HepG2 (cell line): ENCODE data around the gene IQGAP2. TPM values are rescaled to one million over a fixed set of nuclear protein-coding genes. Genes with fewer than 3 reads are reported as not detected.

ENCODE experiments used
- ATAC-seq: fragments of 200-7000 bp; cut with Tn5 transposase; 3 replicates; pipeline ENCODE4 v1.9.1; 2020; ENCODE audit warnings: mild to moderate bottlenecking, moderate library complexity
- BruUV-seq: library from RNA; stranded (reverse); fragments of 400-500 nt; replicated peaks from 2 replicates; lab custom pipeline; 2021; lab: Mats Ljungman, UMichigan
- CTCF ChIA-PET: fragments of 300-600 bp; formaldehyde crosslinking; extraction: SDS; loops from one replicate; lab custom pipeline; 2021; ENCODE audit warnings: low total read pairs, inconsistent platforms, low intra/inter-chr PET ratio; lab: Yijun Ruan, JAX
- POLR2A ChIA-PET: fragments of 350-600 bp; sonication (Branson Sonifier 250); formaldehyde crosslinking; loops from one replicate; lab custom pipeline; 2020; ENCODE audit warnings: antibody characterized with exemption, inconsistent platforms; lab: Yijun Ruan, JAX
- DNase-seq: peaks from one replicate; pipeline ENCODE4 v3.0.0-alpha.2; 2015; ENCODE audit warnings: low spot score
- FAIRE-seq: peaks from 3 replicates; lab custom pipeline; 2011; peaks lifted over from hg19 to GRCh38; lab: Jason Lieb, UNC
- H2AFZ ChIP-seq: one replicate; pipeline ENCODE4 v1.6.1; 2011; ENCODE audit warnings: low read length, inconsistent platforms
- H3K27ac ChIP-seq: fragments of 300-600 bp; 3 replicates; pipeline ENCODE4 v1.8.0; 2011; ENCODE audit warnings: mixed run types, mild to moderate bottlenecking, mixed read lengths, low read length, inconsistent platforms; ENCODE audit not compliant: insufficient read depth; ENCODE audit errors: extremely low read length
- H3K27me3 ChIP-seq, 2 experiments: fragments of 200-600 bp in 1 of 2; 2 replicates in 1 of 2; 3 replicates in 1 of 2; pipeline versions ENCODE4 v1.6.0 to v1.8.0; 2011; ENCODE audit warnings: low read length in 2 of 2, mild to moderate bottlenecking in 2 of 2, moderate library complexity in 2 of 2, inconsistent platforms in 1 of 2; ENCODE audit not compliant: insufficient read depth in 2 of 2, control insufficient read depth in 1 of 2
- H3K36me3 ChIP-seq, 2 experiments: fragments of 200-600 bp in 1 of 2; replicated peaks in 1 of 2; 2 replicates in 1 of 2; 3 replicates in 1 of 2; pipeline versions ENCODE4 v1.5.1 to v1.8.0; 2011; ENCODE audit warnings: low read length in 2 of 2, inconsistent platforms in 1 of 2; ENCODE audit not compliant: insufficient read depth in 2 of 2, control insufficient read depth in 1 of 2
- H3K4me1 ChIP-seq: 2 replicates; pipeline ENCODE4 v1.5.1; 2012; ENCODE audit warnings: low read length, inconsistent platforms; ENCODE audit not compliant: insufficient read depth
- H3K4me2 ChIP-seq: 2 replicates; pipeline ENCODE4 v1.6.0; 2011; ENCODE audit warnings: low read depth, low read length, inconsistent platforms
- H3K4me3 ChIP-seq, 3 experiments: fragments of 200-600 bp in 1 of 3; sonication (generic), shearing (Covaris generic) in 1 of 3; replicated peaks in 1 of 3; 2 replicates each; pipeline ENCODE4 v1.5.1; 2011 to 2016; ENCODE audit warnings: low read length in 3 of 3, inconsistent platforms in 2 of 3, low read depth in 2 of 3, mild to moderate bottlenecking in 2 of 3, control low read depth in 1 of 3, mixed read lengths in 1 of 3; ENCODE audit not compliant: insufficient read depth in 1 of 3
- H3K79me2 ChIP-seq: one replicate; pipeline ENCODE4 v1.6.1; 2011; ENCODE audit warnings: low read length, inconsistent platforms; ENCODE audit not compliant: insufficient read depth
- H3K9ac ChIP-seq: 2 replicates; pipeline ENCODE4 v1.6.0; 2011; ENCODE audit warnings: mild to moderate bottlenecking, low read depth, low read length, inconsistent platforms; ENCODE audit not compliant: insufficient read depth
- H3K9me3 ChIP-seq: 2 replicates; pipeline ENCODE4 v1.5.1; 2012; ENCODE audit warnings: mild to moderate bottlenecking, low read length
- H4K20me1 ChIP-seq: 2 replicates; pipeline ENCODE4 v1.6.0; 2011; ENCODE audit warnings: inconsistent platforms, mild to moderate bottlenecking, low read length, moderate library complexity; ENCODE audit not compliant: insufficient read depth
- ATF7-NPFF ChIP-seq: sonication (generic); formaldehyde crosslinking; IDR thresholded peaks from 2 replicates; pipeline ENCODE4 v1.8.1; 2023; ENCODE audit warnings: mild to moderate bottlenecking, low read depth, missing genetic modification reagents, moderate library complexity
- CBX5 ChIP-seq: sonication (generic); formaldehyde crosslinking; IDR thresholded peaks from 2 replicates; pipeline ENCODE4 v1.4.0; 2020; ENCODE audit warnings: missing genetic modification reagents, borderline replicate concordance
- EP300 ChIP-seq, 3 experiments: sonication (generic) in 1 of 3; formaldehyde crosslinking in 1 of 3; IDR thresholded peaks; 2 replicates each; pipeline versions ENCODE4 v1.5.1 to v1.6.1; 2011 to 2020; ENCODE audit warnings: low read depth in 2 of 3, low read length in 2 of 3, borderline replicate concordance in 1 of 3, improper control_type of control experiment in 1 of 3, mild to moderate bottlenecking in 1 of 3, missing genetic modification reagents in 1 of 3, moderate library complexity in 1 of 3
- FOXP1 ChIP-seq, 2 experiments: fragments of 450-650 bp in 1 of 2; IDR thresholded peaks; 2 replicates each; pipeline ENCODE4 v1.6.1; 2017 to 2018; ENCODE audit warnings: antibody characterized with exemption in 1 of 2
- GATA4 ChIP-seq: sonication (generic); IDR thresholded peaks from 2 replicates; pipeline ENCODE4 v1.6.1; 2016; ENCODE audit warnings: antibody characterized with exemption, low read depth, borderline replicate concordance
- HOXA7 ChIP-seq: sonication (generic); formaldehyde crosslinking; IDR thresholded peaks from 2 replicates; pipeline ENCODE4 v1.8.1; 2022; ENCODE audit warnings: mild to moderate bottlenecking, missing genetic modification reagents, moderate library complexity
- JUNB ChIP-seq: sonication (generic); formaldehyde crosslinking; IDR thresholded peaks from 2 replicates; pipeline ENCODE4 v1.8.0; 2022; ENCODE audit warnings: missing genetic modification reagents, mild to moderate bottlenecking, borderline replicate concordance
- KLF16 ChIP-seq, 2 experiments: sonication (generic) in 1 of 2; formaldehyde crosslinking in 1 of 2; IDR thresholded peaks; 2 replicates each; pipeline versions ENCODE4 v1.6.1 to v1.8.0; 2016 to 2023; ENCODE audit warnings: missing genetic modification reagents in 2 of 2, missing compliant biosample characterization in 1 of 2
- MTA1 ChIP-seq: sonication (generic); formaldehyde crosslinking; IDR thresholded peaks from 2 replicates; pipeline ENCODE4 v1.4.0; 2020; ENCODE audit warnings: missing genetic modification reagents, mild to moderate bottlenecking, borderline replicate concordance
- YY1 ChIP-seq: IDR thresholded peaks from 2 replicates; pipeline ENCODE4 v1.6.1; 2011; ENCODE audit warnings: low read length, low read depth, moderate library complexity, mild to moderate bottlenecking; ENCODE audit not compliant: insufficient read depth, insufficient replicate concordance
- ZNF274 ChIP-seq: sonication (generic); formaldehyde crosslinking; IDR thresholded peaks from 2 replicates; pipeline ENCODE4 v1.5.1; 2020; ENCODE audit warnings: mild to moderate bottlenecking, missing genetic modification reagents
- ZNF431 ChIP-seq: sonication (generic); formaldehyde crosslinking; IDR thresholded peaks from 2 replicates; pipeline ENCODE4 v1.9.0; 2022; ENCODE audit warnings: missing genetic modification reagents, low read depth, mild to moderate bottlenecking, borderline replicate concordance
- ZNF510 ChIP-seq: sonication (generic); formaldehyde crosslinking; IDR thresholded peaks from 2 replicates; pipeline ENCODE4 v1.4.0; 2020; ENCODE audit warnings: low read depth, mild to moderate bottlenecking, missing genetic modification reagents
- ZNF713 ChIP-seq: sonication (generic); formaldehyde crosslinking; IDR thresholded peaks from 2 replicates; pipeline ENCODE4 v1.4.0; 2020; ENCODE audit warnings: mild to moderate bottlenecking, missing genetic modification reagents
- WGBS: methylation state at CpG from one replicate; pipeline ENCODE4 v1.1.6; 2017; ENCODE audit warnings: low lambda C conversion rate; 5-methylcytosine and 5-hydroxymethylcytosine counted together
- in situ Hi-C: cut with HindIII; loops from 2 replicates; pipeline ENCODE4 v1.10.0; 2017; ENCODE audit warnings: low pct_unique_long_range_greater_than_20kb; ENCODE audit not compliant: extremely low pct_ligation_motif_present
- intact Hi-C: fragments of 100-400 bp; cut with micrococcal nuclease; formaldehyde crosslinking; loops from one replicate; pipeline ENCODE4 v1.10.0; 2022; ENCODE audit not compliant: unreplicated experiment
- polyA plus RNA-seq, 8 experiments: library from polyadenylated mRNA; depleted of rRNA in 3 of 8; stranded (reverse) in 7 of 8; unstranded in 1 of 8; fragments of >200 nt; fragmentation: Illumina TruSeq in 4 of 8; extraction: Trizol in 4 of 8; gene quantifications; 2 replicates each; pipeline versions ENCODE4 v1.2.1 to v1.2.3, GENCODE V29; 2011 to 2016; ENCODE audit warnings: low read depth in 4 of 8, missing spikeins in 1 of 8, mixed read lengths in 1 of 8; ENCODE audit not compliant: insufficient read depth in 1 of 8
- total RNA-seq, 5 experiments: library from RNA; depleted of rRNA; stranded (reverse); fragments of >200 nt; fragmentation: Illumina TruSeq; extraction: Trizol; gene quantifications; 2 replicates each; pipeline ENCODE4 v1.2.3, GENCODE V29; 2016; ENCODE audit warnings: low read depth in 1 of 5
- TF ChIP-seq, protein P1 (sequence below): sonication (generic); formaldehyde crosslinking; conservative IDR thresholded peaks from 2 replicates; pipeline ENCODE4 v1.8.0; 2022; ENCODE audit warnings: mild to moderate bottlenecking, moderate library complexity, missing genetic modification reagents
- TF ChIP-seq, protein P2 (sequence below): sonication (generic); formaldehyde crosslinking; IDR thresholded peaks from 2 replicates; pipeline ENCODE4 v1.4.0; 2020; ENCODE audit warnings: missing genetic modification reagents
- TF ChIP-seq, protein P3 (sequence below): sonication (generic); formaldehyde crosslinking; conservative IDR thresholded peaks from 2 replicates; pipeline ENCODE4 v1.4.0; 2020; ENCODE audit warnings: missing genetic modification reagents

IQGAP2 gene
- total and polyA plus RNA-seq, 2 of the 13 experiments (the other 11 are each of a cell fraction or from before 2014, with no cell fraction given): 35.2 to 83.3 TPM

DNA sequence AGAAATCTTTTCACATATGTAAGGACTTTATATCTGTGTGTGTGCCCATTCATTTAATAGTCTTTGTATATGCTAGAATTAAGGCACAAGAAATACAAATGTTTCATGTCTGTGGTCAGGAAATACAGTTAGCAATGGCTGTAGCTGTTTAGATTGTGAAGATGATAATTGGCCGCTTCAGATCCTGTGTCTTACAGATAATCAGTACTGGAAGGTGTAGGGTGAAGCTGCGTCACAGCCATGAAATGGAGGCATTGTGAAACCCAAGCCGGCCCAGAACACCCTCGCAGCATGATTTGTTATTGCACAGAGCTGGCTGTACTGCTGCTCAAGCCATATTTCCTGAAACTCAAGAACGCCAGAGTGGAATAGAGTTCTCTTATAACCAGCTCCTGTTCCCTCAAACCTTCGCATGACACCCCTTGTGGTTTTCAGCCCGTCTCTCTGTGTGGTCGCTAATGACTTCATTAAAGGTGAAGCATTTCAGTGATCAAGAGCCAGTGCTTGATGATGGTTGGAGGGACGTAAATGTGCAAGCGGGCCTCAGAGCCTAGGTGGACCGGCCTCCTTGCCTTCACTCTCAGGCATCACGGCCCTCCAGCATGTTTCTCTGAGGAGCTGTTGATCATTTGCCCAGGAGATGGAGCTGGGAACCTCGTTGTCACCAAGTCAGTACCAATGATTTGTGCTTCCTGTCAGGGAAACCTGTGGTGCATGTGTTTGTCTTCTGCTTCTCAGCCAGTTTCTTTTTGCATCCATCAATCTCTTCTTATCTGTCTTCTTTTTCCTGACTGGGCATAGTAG, 140.0 kb downstream of the IQGAP2 start:
- FAIRE-seq (no peak), DNase-seq (no peak), ATAC-seq (no peak)
- Histone ChIP-seq H3K4me1 (peaks cover 73% of the 10 kb centered on the region), H3K9me3 (no peaks in the 10 kb centered on the region), H3K79me2 (peaks cover 51% of the 10 kb centered on the region), H3K4me3 (no peak overlapping the region), H2AFZ (no peak overlapping the region), H3K27me3 (no peaks in the 10 kb centered on the region), H4K20me1 (peaks cover 5% of the 10 kb centered on the region), H3K27ac (no peak overlapping the region), H3K36me3 (no peaks in the 10 kb centered on the region), H3K4me2 (no peak overlapping the region), H3K9ac (no peak overlapping the region)
- 95% methylated on average over 13 of the region's 13 CpGs for whole genome bisulfite sequencing
- in situ Hi-C loops (loop anchor here (5.0 kb wide), 1 partner anchor 141 kb away; the partner anchor contains the start of gene IQGAP2), intact Hi-C loops (no loop called here)
- no TSS peak for BruUV-seq
- ChIA-PET CTCF (interaction anchor here (0.7 kb wide), 1 partner anchor 140 kb away, joined by 3 read pairs; the partner anchor contains the start of gene IQGAP2), POLR2A (interaction anchor here (1.6 kb wide), 1 partner anchor 139 kb away, joined by 11 read pairs; the partner anchor contains the start of gene IQGAP2)
- TF ChIP-seq YY1 (no peak), ZNF431 (CRISPR knock-in tag) (no peak), ZNF274 (no peak), FOXP1 (IDR thresholded peaks at IDR 0.05) (no peak), FOXP1 (CRISPR knock-in tag; IDR thresholded peaks at IDR 0.05) (no peak), HOXA7 (CRISPR knock-in tag) (no peak), GATA4 (no peak), JUNB (CRISPR knock-in tag) (no peak), EP300 (IDR thresholded peaks at IDR 0.05; ENCODE audit: low read depth in 2 of 2, low read length in 2 of 2) (no peak), EP300 (CRISPR knock-in tag; IDR thresholded peaks at IDR 0.05; ENCODE audit: borderline replicate concordance) (no peak), MTA1 (CRISPR knock-in tag) (no peak), ZNF510 (CRISPR knock-in tag) (no peak), ZNF713 (CRISPR knock-in tag) (no peak), KLF16 (CRISPR knock-in tag; IDR thresholded peaks at IDR 0.05) (no peak), CBX5 (CRISPR knock-in tag) (no peak), ATF7-NPFF (CRISPR knock-in tag) (no peak)
- TF ChIP-seq, protein P1, sequence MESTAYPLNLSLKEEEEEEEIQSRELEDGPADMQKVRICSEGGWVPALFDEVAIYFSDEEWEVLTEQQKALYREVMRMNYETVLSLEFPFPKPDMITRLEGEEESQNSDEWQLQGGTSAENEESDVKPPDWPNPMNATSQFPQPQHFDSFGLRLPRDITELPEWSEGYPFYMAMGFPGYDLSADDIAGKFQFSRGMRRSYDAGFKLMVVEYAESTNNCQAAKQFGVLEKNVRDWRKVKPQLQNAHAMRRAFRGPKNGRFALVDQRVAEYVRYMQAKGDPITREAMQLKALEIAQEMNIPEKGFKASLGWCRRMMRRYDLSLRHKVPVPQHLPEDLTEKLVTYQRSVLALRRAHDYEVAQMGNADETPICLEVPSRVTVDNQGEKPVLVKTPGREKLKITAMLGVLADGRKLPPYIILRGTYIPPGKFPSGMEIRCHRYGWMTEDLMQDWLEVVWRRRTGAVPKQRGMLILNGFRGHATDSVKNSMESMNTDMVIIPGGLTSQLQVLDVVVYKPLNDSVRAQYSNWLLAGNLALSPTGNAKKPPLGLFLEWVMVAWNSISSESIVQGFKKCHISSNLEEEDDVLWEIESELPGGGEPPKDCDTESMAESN (CRISPR knock-in tag): no peak
- TF ChIP-seq, protein P2, sequence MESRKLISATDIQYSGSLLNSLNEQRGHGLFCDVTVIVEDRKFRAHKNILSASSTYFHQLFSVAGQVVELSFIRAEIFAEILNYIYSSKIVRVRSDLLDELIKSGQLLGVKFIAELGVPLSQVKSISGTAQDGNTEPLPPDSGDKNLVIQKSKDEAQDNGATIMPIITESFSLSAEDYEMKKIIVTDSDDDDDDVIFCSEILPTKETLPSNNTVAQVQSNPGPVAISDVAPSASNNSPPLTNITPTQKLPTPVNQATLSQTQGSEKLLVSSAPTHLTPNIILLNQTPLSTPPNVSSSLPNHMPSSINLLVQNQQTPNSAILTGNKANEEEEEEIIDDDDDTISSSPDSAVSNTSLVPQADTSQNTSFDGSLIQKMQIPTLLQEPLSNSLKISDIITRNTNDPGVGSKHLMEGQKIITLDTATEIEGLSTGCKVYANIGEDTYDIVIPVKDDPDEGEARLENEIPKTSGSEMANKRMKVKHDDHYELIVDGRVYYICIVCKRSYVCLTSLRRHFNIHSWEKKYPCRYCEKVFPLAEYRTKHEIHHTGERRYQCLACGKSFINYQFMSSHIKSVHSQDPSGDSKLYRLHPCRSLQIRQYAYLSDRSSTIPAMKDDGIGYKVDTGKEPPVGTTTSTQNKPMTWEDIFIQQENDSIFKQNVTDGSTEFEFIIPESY (CRISPR knock-in tag): no peak
- TF ChIP-seq, protein P3, sequence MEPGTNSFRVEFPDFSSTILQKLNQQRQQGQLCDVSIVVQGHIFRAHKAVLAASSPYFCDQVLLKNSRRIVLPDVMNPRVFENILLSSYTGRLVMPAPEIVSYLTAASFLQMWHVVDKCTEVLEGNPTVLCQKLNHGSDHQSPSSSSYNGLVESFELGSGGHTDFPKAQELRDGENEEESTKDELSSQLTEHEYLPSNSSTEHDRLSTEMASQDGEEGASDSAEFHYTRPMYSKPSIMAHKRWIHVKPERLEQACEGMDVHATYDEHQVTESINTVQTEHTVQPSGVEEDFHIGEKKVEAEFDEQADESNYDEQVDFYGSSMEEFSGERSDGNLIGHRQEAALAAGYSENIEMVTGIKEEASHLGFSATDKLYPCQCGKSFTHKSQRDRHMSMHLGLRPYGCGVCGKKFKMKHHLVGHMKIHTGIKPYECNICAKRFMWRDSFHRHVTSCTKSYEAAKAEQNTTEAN (CRISPR knock-in tag): no peak
